Neural crest cell (in vitro differentiated cells): ENCODE data around the gene MYRFL. TPM values are rescaled to one million over a fixed set of nuclear protein-coding genes. Genes with fewer than 3 reads are reported as not detected.

ENCODE experiments used
- DNase-seq: peaks from one replicate; pipeline ENCODE4 v3.0.0; 2021; ENCODE audit warnings: low read depth, mixed read lengths, low spot score
- H3K27ac Mint-ChIP-seq: one replicate; pipeline ENCODE4 v1.8.0; 2021; ENCODE audit warnings: mild to moderate bottlenecking, mixed read lengths; ENCODE audit not compliant: unreplicated experiment
- H3K27me3 Mint-ChIP-seq: 2 replicates; pipeline ENCODE4 v1.8.0; 2021; ENCODE audit warnings: low read depth, mild to moderate bottlenecking, mixed read lengths
- H3K36me3 Mint-ChIP-seq: 2 replicates; pipeline ENCODE4 v1.8.0; 2021; ENCODE audit warnings: low read depth, mild to moderate bottlenecking, mixed read lengths
- H3K4me1 Mint-ChIP-seq: 2 replicates; pipeline ENCODE4 v1.8.0; 2021; ENCODE audit warnings: mixed read lengths
- H3K4me3 Mint-ChIP-seq: one replicate; pipeline ENCODE4 v1.8.0; 2021; ENCODE audit warnings: mild to moderate bottlenecking, mixed read lengths
- H3K9me3 Mint-ChIP-seq: 2 replicates; pipeline ENCODE4 v1.8.0; 2021; ENCODE audit warnings: mixed read lengths
- total RNA-seq: library from RNA; stranded (reverse); gene quantifications from 2 replicates; pipeline ENCODE4 v1.2.1, GENCODE V29; 2021
- TF ChIP-seq, protein P1 (sequence below): fragments of 200-600 bp; sonication (generic); conservative IDR thresholded peaks from 2 replicates; pipeline ENCODE4 v1.5.0; 2021; ENCODE audit warnings: antibody characterized with exemption, mild to moderate bottlenecking

The MYRFL gene
- total RNA-seq, 1 donor from 2014 or later: 0.42 TPM

GRCh38 chr12:69931569-69931968 lies 106.5 kb downstream of the MYRFL start:
- H3K36me3 Mint-ChIP-seq: no peaks in the 10 kb centered on the region
- peaks cover 2% of the 10 kb centered on the region for H3K9me3 Mint-ChIP-seq
- no peaks in the 10 kb centered on the region for H3K27me3 Mint-ChIP-seq
- H3K4me1 Mint-ChIP-seq: peaks cover 54% of the 10 kb centered on the region
- H3K27ac Mint-ChIP-seq: no peak overlapping the region
- no peak for DNase-seq
- TF ChIP-seq, protein P1, sequence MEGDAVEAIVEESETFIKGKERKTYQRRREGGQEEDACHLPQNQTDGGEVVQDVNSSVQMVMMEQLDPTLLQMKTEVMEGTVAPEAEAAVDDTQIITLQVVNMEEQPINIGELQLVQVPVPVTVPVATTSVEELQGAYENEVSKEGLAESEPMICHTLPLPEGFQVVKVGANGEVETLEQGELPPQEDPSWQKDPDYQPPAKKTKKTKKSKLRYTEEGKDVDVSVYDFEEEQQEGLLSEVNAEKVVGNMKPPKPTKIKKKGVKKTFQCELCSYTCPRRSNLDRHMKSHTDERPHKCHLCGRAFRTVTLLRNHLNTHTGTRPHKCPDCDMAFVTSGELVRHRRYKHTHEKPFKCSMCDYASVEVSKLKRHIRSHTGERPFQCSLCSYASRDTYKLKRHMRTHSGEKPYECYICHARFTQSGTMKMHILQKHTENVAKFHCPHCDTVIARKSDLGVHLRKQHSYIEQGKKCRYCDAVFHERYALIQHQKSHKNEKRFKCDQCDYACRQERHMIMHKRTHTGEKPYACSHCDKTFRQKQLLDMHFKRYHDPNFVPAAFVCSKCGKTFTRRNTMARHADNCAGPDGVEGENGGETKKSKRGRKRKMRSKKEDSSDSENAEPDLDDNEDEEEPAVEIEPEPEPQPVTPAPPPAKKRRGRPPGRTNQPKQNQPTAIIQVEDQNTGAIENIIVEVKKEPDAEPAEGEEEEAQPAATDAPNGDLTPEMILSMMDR: no peak
- H3K4me3 Mint-ChIP-seq: no peak overlapping the region

- Mint-ChIP-seq H3K27ac (no peak overlapping the region), H3K4me1 (peaks cover 57% of the 10 kb centered on the region)
- DNase-seq: no peak
Measured at GRCh38 chr12:69932154-69932553, 107.1 kb downstream of the MYRFL start.

DNA sequence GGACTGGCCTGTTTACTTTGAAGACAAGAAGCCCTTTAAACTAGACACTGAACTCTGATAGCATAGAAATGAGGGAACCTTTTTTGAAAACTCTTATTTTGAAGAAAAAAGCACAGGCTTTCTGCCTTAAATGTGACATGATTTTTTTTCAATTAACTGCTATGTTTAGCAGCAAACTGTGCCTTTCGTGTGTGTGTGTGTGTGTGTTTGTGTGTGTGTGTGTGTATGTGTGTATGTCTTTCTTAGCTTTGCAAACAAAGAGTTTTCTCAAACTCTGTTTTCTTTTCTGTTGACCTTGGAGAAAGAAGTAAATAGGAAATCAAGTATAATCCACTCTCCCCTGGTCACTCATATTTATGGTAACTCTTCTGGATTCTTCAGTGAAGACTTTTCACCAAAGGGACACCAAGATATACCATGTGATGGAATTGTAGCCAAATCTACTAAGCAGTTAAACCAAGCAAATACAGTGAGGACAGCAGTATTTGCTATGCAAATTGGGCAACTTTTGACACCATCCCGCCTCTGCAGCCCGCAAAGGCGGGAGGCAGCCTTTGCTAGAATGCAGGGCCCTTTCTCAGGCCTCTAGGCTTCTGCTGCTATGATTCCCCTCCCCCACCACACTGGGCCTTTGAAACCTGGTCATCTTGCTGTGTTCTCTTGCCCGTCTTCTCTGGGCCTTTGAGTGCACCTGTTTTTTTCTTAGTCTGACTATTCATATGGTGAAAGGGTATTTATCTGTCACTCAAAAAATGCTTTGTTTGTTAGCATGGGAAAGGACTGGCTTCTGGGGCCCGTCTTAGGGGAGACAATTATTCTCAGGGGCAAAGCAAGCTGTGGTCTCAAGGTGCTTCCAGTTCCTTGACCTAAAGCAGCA lies 107.9 kb downstream of the MYRFL start:
- peak; percentile 23 for DNase-seq
- Mint-ChIP-seq H3K4me3 (no peak overlapping the region), H3K9me3 (peaks cover 5% of the 10 kb centered on the region), H3K27me3 (no peaks in the 10 kb centered on the region), H3K4me1 (peaks cover 57% of the 10 kb centered on the region), H3K27ac (peak overlapping the region; percentile 78), H3K36me3 (no peaks in the 10 kb centered on the region)
- TF ChIP-seq, protein P1: no peak

More at GRCh38 chr12:69932154-69932553, 107.1 kb downstream of the MYRFL start:
- no peaks in the 10 kb centered on the region for H3K36me3 Mint-ChIP-seq
- TF ChIP-seq, protein P1: no peak
- no peak overlapping the region for H3K4me3 Mint-ChIP-seq
- H3K9me3 Mint-ChIP-seq: peaks cover 2% of the 10 kb centered on the region
- no peaks in the 10 kb centered on the region for H3K27me3 Mint-ChIP-seq

- Mint-ChIP-seq H3K4me1 (peaks cover 57% of the 10 kb centered on the region), H3K36me3 (no peaks in the 10 kb centered on the region), H3K27me3 (no peaks in the 10 kb centered on the region), H3K27ac (peak overlapping the region; percentile 1), H3K9me3 (peaks cover 5% of the 10 kb centered on the region), H3K4me3 (peak overlapping the region; percentile 17)
- TF ChIP-seq, protein P1: no peak
- DNase-seq: no peak
Measured at GRCh38 chr12:69934011-69934410, 109.0 kb downstream of the MYRFL start.

GRCh38 chr12:69935651-69936100 lies 110.6 kb downstream of the MYRFL start:
- peak overlapping the region; percentile 91 for H3K27ac Mint-ChIP-seq
- TF ChIP-seq, protein P1: no peak
- peak; percentile 22 for DNase-seq
- H3K4me3 Mint-ChIP-seq: peak overlapping the region; percentile 36
- no peaks in the 10 kb centered on the region for H3K27me3 Mint-ChIP-seq
- no peaks in the 10 kb centered on the region for H3K36me3 Mint-ChIP-seq
- peaks cover 57% of the 10 kb centered on the region for H3K4me1 Mint-ChIP-seq
- peaks cover 5% of the 10 kb centered on the region for H3K9me3 Mint-ChIP-seq
